ENCODE results near the gene FAM83F.
"Not testable (repeated sequence)": the region's sequence is repeated elsewhere in the genome, so short reads cannot be mapped to it uniquely, and the experiment has no call there.

The FAM83F gene

DNA sequence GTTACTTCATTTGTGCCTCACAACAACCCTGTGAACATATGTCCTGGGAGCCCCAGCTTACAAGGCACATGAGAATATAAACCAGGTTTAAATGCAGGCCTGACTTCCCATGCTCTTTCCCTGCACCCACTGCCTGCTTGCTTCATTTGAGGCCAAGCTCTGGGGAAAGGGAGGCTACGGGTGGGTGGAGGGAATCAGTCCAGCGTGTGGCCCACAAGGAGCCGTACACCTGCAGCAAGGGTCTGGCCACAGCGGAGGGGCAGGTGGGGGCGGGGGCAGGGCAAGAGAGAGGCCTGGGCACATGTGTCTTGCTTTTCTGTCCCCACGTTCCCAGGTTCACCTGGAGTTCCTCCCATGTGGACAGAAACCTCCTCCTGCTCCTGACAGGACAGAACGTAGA lies 26.2 kb downstream of the FAM83F start:
- H2AFZ ChIP-seq (ENCODE audit: low read depth, low read length) = no peak overlapping the region
- no peaks in the 10 kb centered on the region for H3K36me3 ChIP-seq (ENCODE audit: insufficient read depth, low read length)
- H3K27me3 ChIP-seq (ENCODE audit: insufficient read depth, low read length) = no peaks in the 10 kb centered on the region
- no peaks in the 10 kb centered on the region for H3K9me3 ChIP-seq (ENCODE audit: low read length)
- H3K4me1 ChIP-seq (ENCODE audit: insufficient read depth, low read length) = peaks cover 7% of the 10 kb centered on the region
- no peak overlapping the region for H3K4me3 ChIP-seq (ENCODE audit: low read length)

DNA sequence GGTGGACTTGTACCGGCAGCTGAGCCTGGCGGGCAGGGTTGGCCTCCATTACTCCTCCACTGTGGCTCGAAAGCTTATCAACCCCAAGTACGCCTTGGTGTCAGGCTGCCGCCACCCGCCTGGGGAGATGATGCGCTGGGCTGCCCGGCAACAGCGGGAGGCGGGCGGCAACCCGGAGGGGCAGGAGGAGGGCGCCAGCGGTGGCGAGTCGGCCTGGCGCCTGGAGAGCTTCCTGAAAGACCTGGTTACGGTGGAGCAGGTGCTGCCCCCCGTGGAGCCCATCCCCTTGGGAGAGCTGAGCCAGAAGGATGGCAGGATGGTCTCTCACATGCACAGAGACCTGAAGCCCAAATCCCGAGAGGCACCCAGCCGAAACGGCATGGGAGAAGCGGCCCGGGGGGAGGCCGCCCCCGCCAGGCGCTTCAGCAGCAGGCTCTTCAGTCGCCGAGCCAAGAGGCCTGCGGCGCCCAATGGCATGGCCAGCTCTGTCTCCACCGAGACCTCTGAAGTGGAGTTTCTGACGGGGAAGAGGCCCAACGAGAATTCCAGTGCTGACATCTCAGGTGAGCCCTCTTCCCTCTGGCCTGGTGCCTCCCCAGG lies 26.7 kb downstream of the FAM83F start:
- Histone ChIP-seq H3K27me3 (ENCODE audit: insufficient read depth, low read length) (no peaks in the 10 kb centered on the region), H3K36me3 (ENCODE audit: insufficient read depth, low read length) (no peaks in the 10 kb centered on the region), H3K9me3 (ENCODE audit: low read length) (no peaks in the 10 kb centered on the region), H3K4me3 (ENCODE audit: low read length) (no peak overlapping the region), H3K4me1 (ENCODE audit: insufficient read depth, low read length) (peaks cover 7% of the 10 kb centered on the region), H2AFZ (ENCODE audit: low read depth, low read length) (no peak overlapping the region)

DNA sequence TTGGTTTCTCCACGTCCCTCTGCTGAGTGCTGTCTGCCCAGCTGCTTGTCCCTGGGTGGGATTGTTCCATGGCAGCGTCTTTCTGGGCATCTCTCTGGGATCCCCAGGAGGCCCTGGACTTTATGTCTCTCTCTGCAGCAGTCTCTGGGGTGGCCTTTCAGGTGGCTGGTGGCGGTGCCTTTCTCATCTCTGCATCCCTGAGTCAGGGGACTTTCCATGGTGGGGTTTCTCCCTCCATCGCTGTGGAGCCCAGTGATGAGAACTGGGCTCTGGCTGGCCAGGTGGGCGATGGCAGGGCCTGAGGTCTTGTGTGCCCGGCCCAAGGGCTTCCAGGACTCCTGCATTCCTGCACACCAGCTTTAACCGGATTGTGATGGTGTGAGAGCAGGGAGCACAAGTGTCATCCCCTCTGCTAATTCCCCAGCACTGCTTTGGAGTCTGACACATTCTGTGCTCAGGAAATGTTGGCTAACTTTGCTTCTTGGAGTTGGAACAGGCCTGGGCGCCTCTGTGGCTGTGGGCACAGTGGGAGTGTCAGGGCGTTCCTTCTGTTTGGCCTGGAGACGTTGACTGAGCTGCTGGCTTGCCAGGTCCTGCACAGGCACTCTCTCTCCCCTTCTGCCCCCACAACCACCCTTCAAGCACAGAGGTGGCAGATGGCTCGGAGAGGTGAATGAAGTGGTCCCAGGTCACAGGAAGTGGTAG lies 27.9 kb downstream of the FAM83F start:
- Histone ChIP-seq H3K36me3 (ENCODE audit: insufficient read depth, low read length) (no peaks in the 10 kb centered on the region), H3K4me3 (ENCODE audit: low read length) (no peak overlapping the region), H2AFZ (ENCODE audit: low read depth, low read length) (no peak overlapping the region), H3K4me1 (ENCODE audit: insufficient read depth, low read length) (peaks cover 7% of the 10 kb centered on the region), H3K27me3 (ENCODE audit: insufficient read depth, low read length) (no peaks in the 10 kb centered on the region), H3K9me3 (ENCODE audit: low read length) (no peaks in the 10 kb centered on the region)

DNA sequence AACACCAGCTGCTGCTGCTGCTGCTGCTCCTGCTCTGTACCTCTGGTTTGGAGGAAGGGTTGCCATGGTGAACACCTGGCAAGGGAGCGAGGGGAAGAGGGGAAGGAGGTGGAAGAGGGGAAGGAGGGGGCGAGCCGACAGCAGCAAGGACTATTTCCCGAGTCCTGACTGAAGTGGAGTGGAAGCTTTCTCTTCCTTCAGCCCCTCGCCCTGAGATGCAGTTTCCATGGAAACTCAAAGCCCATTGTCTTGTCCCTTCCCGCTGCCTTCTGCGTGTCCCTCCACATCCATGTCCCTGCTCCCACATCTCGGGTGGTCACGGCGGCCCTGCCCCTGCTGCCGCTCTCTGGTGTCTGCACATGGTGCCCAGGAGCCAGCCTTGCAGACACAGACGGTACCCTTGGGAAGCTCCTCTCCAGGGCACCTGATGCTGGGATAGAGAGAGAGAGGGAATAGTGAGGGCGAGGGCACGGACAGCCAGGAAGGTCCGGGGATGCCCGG lies 28.6 kb downstream of the FAM83F start:
- Histone ChIP-seq H3K27me3 (ENCODE audit: insufficient read depth, low read length) (peaks cover 3% of the 10 kb centered on the region), H2AFZ (ENCODE audit: low read depth, low read length) (no peak overlapping the region), H3K36me3 (ENCODE audit: insufficient read depth, low read length) (no peaks in the 10 kb centered on the region), H3K4me1 (ENCODE audit: insufficient read depth, low read length) (peaks cover 7% of the 10 kb centered on the region), H3K9me3 (ENCODE audit: low read length) (no peaks in the 10 kb centered on the region), H3K4me3 (ENCODE audit: low read length) (no peak overlapping the region)

DNA sequence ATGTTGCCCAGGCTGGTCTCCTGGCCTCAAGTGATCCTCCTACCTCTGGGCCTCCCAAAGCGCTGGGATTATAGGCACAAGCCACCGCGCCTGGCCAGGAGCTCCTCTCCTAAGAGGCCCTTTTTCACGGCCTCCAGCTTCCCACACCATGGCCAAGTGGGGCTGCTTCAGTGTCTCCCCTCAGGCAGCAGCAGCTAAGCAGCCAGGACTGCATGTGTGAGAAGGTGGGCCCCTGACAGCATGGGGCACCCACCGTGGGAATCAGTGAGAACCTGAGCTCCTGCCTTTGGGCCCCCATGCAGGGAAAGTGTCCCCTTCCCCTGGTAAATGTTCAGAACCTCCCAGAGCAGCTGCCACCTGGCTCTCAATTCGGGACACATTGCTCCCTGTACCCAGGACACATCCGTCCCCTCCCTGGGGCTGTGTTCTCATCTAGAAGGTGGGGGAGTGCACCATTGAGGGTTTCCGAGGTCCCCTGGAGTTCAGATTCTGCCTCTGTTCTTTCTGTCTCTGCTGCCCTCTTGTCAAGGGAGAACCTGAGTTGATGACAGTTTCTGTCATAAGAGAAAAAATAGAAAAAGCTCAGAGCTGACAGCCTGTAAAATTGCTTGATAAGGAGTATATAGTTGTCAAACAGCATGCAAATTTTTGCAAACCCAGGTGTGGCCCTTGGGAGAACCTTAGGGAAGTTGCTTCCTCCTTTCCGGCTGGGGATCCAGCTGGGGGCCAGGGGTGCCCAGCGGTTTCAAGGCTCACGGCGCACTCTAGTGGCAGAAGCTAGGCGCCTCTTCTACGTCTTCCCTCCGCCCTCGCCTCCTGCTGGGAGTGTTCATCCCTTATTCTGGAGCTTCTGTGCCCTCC lies 29.7 kb downstream of the FAM83F start:
- Histone ChIP-seq H3K9me3 (ENCODE audit: low read length) (no peaks in the 10 kb centered on the region), H3K4me1 (ENCODE audit: insufficient read depth, low read length) (peaks cover 7% of the 10 kb centered on the region), H2AFZ (ENCODE audit: low read depth, low read length) (no peak overlapping the region), H3K36me3 (ENCODE audit: insufficient read depth, low read length) (no peaks in the 10 kb centered on the region), H3K4me3 (ENCODE audit: low read length) (no peak overlapping the region), H3K27me3 (ENCODE audit: insufficient read depth, low read length) (peaks cover 9% of the 10 kb centered on the region)

DNA sequence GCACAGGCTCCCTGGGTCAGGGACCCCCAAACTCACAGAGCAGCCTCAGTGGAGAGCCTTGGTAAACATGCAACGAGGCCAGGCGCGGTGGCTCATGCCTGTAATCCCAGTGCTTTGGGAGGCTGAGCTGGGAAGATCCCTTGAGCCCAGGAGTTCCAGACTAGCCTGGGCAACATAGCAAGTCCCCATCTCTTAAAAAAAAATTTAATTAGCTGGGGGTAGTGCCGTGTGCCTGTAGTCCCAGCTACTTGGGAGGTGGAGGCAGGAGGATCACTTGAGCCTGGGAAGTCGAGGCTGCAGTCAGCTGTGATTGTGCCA lies 30.3 kb downstream of the FAM83F start:
- H3K27me3 ChIP-seq (ENCODE audit: insufficient read depth, low read length) = peaks cover 12% of the 10 kb centered on the region
- not testable (repeated sequence) for H2AFZ ChIP-seq (ENCODE audit: low read depth, low read length); H3K9me3 ChIP-seq (ENCODE audit: low read length); H3K36me3 ChIP-seq (ENCODE audit: insufficient read depth, low read length); H3K4me1 ChIP-seq (ENCODE audit: insufficient read depth, low read length); H3K4me3 ChIP-seq (ENCODE audit: low read length)

DNA sequence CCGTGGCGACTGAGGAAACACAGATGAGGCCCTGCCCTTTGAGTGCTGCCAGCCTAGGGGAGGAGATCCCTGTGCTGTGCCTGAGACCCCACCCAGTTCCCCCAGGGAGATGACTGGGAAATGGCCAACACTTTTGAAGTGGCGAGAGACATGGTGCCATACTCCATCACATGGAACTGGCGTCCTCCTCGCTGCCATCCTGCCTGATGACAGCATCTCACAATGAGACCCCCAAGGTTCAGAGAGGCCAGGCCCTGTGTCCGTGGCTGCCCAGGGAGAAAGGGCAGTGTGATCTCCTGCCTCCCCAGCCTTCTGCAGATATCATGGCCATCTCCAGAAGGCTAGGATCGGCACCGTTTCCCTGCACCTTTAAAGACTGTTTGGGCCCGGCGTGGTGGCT lies 31.1 kb downstream of the FAM83F start:
- peaks cover 15% of the 10 kb centered on the region for H3K27me3 ChIP-seq (ENCODE audit: insufficient read depth, low read length)
- no peaks in the 10 kb centered on the region for H3K9me3 ChIP-seq (ENCODE audit: low read length)
- H2AFZ ChIP-seq (ENCODE audit: low read depth, low read length) = no peak overlapping the region
- no peaks in the 10 kb centered on the region for H3K36me3 ChIP-seq (ENCODE audit: insufficient read depth, low read length)
- no peak overlapping the region for H3K4me3 ChIP-seq (ENCODE audit: low read length)
- H3K4me1 ChIP-seq (ENCODE audit: insufficient read depth, low read length) = peaks cover 7% of the 10 kb centered on the region

DNA sequence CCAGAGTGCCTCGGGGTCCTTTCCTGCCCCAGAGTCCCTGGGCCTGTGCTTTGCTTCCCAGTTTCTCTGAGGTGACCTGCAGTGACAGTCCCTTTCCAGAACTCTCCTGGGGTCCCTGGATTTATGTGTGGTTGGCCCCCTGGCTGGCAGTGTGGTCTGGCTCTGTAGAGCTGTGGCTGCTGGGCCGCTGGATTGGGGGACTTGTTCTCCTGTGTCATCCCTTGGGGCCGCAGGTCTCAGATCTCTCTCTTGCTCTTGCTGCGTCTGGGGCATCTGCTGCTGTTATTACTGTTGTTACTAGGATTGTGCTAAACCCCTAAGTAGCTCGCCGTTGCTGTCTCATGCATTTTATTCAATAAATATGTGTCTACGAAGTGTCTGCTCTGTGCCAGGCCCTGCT lies 31.9 kb downstream of the FAM83F start:
- H2AFZ ChIP-seq (ENCODE audit: low read depth, low read length) = no peak overlapping the region
- H3K9me3 ChIP-seq (ENCODE audit: low read length) = no peaks in the 10 kb centered on the region
- H3K4me1 ChIP-seq (ENCODE audit: insufficient read depth, low read length) = peaks cover 7% of the 10 kb centered on the region
- peaks cover 15% of the 10 kb centered on the region for H3K27me3 ChIP-seq (ENCODE audit: insufficient read depth, low read length)
- H3K4me3 ChIP-seq (ENCODE audit: low read length) = no peak overlapping the region
- no peaks in the 10 kb centered on the region for H3K36me3 ChIP-seq (ENCODE audit: insufficient read depth, low read length)

DNA sequence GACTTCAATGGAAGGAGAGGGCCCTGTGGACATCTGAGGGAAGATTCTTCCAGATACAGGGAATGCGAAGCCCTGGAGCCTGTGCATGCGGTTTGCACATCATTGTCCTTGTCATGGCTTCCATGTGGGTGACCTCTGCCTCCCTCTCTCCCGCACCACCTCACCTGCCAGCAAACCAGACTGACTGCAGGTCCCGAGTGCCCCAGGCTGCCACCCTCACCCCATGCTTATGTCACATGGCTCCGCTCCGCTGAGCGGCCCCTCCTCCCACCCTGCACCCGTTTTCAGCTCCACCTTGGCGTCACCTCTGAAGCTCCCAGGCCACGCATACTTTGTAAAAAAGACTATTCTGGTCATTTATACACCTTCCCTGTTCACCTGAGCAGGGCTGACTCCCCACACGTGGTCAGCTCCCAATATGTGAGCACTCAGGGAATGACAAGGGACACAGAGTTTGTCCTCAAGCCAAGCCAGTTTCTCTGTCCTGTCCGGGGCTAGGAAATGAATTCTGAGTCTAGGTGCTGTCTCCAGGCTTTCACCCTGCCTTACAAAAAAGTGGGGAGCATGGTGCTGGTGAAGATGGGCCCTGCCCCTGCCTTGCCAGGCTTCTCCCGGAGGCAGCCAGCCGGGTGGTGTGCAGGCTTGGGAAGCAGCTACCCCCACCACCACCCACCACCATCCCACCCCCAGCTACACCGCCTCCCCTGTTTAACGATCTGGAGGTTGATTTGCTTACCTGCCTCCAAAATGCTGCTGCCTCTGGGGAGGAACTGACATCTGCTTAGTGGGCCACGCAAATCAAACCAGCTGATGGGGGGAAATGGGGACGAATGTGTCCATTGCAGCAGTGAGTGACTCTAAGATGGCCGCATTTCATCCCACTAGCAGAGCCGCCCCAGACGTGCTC lies 32.7 kb downstream of the FAM83F start:
- H3K4me3 ChIP-seq (ENCODE audit: low read length) = no peak overlapping the region
- H3K9me3 ChIP-seq (ENCODE audit: low read length) = no peaks in the 10 kb centered on the region
- H3K4me1 ChIP-seq (ENCODE audit: insufficient read depth, low read length) = peaks cover 7% of the 10 kb centered on the region
- no peaks in the 10 kb centered on the region for H3K36me3 ChIP-seq (ENCODE audit: insufficient read depth, low read length)
- H3K27me3 ChIP-seq (ENCODE audit: insufficient read depth, low read length) = peaks cover 18% of the 10 kb centered on the region
- no peak overlapping the region for H2AFZ ChIP-seq (ENCODE audit: low read depth, low read length)

DNA sequence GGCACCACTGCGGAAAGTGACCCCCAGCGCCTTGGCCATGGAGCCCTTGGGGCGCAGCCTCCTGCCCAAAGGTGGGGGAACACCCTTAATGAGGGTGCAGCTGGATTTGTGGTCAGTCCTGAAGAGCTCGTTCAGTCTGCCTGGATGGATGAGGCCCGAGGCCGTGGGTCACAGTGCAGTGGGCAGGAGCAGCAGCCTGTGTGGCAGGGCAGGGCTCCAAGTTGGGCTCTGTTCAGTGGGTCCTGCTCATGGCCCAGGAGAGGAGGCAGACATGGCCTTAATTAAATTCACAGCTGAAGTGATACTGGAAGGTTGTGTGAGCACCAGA lies 33.3 kb downstream of the FAM83F start:
- Histone ChIP-seq H3K27me3 (ENCODE audit: insufficient read depth, low read length) (peaks cover 18% of the 10 kb centered on the region), H3K4me3 (ENCODE audit: low read length) (no peak overlapping the region), H3K36me3 (ENCODE audit: insufficient read depth, low read length) (no peaks in the 10 kb centered on the region), H2AFZ (ENCODE audit: low read depth, low read length) (no peak overlapping the region), H3K9me3 (ENCODE audit: low read length) (no peaks in the 10 kb centered on the region), H3K4me1 (ENCODE audit: insufficient read depth, low read length) (peaks cover 6% of the 10 kb centered on the region)

DNA sequence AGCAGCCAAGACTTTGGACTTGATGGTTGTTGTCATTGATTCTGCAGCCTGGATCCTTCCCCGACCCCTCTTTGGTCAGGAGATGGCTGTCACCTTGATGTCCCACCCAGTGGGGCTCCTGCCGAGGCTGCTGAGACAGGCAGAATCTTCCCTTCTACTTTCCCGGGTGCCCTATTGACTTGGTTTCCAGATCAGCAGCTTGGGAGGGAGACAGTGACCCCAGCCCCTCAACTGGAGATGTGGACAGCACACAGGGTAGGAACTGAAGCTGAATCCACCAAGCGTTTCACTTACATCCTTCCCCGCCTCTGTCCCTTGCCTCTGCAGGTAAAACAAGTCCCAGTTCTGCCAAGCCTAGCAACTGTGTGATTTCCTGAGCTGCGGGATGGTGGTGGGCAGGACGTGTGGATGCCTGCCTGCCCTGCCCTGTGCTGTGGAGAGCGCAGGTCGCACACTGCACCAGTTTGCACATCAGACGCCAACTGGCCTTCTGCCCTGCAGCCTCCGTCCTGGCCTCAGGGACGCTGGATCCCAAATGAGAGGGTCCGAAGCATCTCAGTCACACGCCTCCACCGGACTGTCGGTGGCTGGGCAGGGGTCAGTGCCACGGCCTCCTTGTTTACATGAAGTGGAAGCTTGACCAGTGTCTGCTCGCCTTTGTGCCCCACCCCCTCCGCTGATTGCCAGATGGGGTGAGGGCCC lies 34.6 kb downstream of the FAM83F start:
- Histone ChIP-seq H3K9me3 (ENCODE audit: low read length) (no peaks in the 10 kb centered on the region), H2AFZ (ENCODE audit: low read depth, low read length) (no peak overlapping the region), H3K4me3 (ENCODE audit: low read length) (no peak overlapping the region), H3K36me3 (ENCODE audit: insufficient read depth, low read length) (no peaks in the 10 kb centered on the region), H3K4me1 (ENCODE audit: insufficient read depth, low read length) (no peaks in the 10 kb centered on the region), H3K27me3 (ENCODE audit: insufficient read depth, low read length) (peaks cover 24% of the 10 kb centered on the region)

DNA sequence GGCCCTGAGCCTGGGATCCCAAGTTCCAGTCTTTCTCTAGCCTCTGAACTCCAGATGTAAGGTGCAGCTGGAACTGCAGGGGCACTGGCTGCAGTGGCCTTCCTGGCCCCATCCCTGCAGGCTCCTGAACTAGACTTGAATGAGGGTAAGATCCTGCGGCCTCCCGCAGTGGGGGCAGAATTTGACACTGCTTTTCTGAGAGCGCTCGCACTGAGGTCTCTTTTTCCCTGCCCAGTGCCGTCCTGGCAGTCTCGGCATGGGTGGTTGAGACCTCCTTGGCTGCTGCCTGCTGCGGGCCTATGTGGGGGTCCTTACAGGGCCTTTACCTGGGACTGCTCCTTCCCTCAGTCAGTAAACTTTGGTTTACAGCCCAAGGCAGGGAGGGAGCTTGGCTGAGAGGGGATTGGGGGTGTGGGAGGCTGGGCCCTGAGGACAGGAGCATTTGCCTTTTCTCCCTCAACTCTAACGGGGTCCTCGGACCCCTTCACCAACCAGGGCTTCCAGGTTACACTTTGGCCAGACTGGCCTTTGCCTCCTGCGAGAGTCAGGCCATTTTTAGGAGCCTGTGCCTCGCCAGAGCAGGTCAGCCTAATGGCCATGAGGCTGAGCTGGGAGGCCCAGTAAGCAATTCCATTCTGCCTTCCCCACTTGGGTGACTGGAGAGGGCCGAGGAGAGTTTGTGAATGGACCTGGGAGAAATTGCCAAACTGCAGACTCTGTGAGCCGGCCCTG lies 35.4 kb downstream of the FAM83F start:
- H2AFZ ChIP-seq (ENCODE audit: low read depth, low read length) = no peak overlapping the region
- H3K4me3 ChIP-seq (ENCODE audit: low read length) = no peak overlapping the region
- H3K9me3 ChIP-seq (ENCODE audit: low read length) = no peaks in the 10 kb centered on the region
- peaks cover 32% of the 10 kb centered on the region for H3K27me3 ChIP-seq (ENCODE audit: insufficient read depth, low read length)
- H3K36me3 ChIP-seq (ENCODE audit: insufficient read depth, low read length) = no peaks in the 10 kb centered on the region
- no peaks in the 10 kb centered on the region for H3K4me1 ChIP-seq (ENCODE audit: insufficient read depth, low read length)

All from neuron (in vitro differentiated cells).